Loucy (cell line): Measurements from ENCODE around the gene ETAA1.

ENCODE experiments used
- EZH2phosphoT487 ChIP-seq: fragments of 200-600 bp; IDR thresholded peaks from 2 replicates; pipeline ENCODE4 v1.6.1; 2018; ENCODE audit warnings: antibody characterized with exemption, mild to moderate bottlenecking, moderate library complexity, borderline replicate concordance
- TF ChIP-seq, protein P1 (sequence below): fragments of 200-600 bp; sonication (generic); conservative IDR thresholded peaks from 2 replicates; pipeline ENCODE4 v1.5.1; 2014; ENCODE audit warnings: mild to moderate bottlenecking, antibody characterized with exemption, low read length

DNA sequence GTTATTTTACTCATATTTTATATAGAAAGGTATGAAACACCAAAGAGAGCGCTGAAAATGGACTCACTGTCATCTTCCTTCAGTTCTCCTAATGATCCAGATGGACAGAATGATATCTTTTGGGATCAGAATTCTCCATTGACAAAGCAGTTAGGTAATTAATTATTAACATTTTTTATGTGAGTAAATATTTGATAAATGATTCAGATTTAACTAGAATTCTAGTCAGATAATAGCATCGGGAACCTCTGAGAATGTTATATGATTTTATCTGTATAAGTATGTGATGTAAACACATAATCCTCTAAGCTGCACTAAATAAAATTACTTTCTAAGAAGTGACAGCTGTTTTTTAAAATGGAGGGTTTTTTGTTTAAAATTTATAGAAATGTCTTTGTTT lies 2.0 kb downstream of the ETAA1 start:
- TF ChIP-seq, protein P1, sequence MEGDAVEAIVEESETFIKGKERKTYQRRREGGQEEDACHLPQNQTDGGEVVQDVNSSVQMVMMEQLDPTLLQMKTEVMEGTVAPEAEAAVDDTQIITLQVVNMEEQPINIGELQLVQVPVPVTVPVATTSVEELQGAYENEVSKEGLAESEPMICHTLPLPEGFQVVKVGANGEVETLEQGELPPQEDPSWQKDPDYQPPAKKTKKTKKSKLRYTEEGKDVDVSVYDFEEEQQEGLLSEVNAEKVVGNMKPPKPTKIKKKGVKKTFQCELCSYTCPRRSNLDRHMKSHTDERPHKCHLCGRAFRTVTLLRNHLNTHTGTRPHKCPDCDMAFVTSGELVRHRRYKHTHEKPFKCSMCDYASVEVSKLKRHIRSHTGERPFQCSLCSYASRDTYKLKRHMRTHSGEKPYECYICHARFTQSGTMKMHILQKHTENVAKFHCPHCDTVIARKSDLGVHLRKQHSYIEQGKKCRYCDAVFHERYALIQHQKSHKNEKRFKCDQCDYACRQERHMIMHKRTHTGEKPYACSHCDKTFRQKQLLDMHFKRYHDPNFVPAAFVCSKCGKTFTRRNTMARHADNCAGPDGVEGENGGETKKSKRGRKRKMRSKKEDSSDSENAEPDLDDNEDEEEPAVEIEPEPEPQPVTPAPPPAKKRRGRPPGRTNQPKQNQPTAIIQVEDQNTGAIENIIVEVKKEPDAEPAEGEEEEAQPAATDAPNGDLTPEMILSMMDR, result no peak
- TF ChIP-seq EZH2phosphoT487, result no peak
